ENCODE results near the gene RAD1. TPM values are rescaled to one million over a fixed set of nuclear protein-coding genes. Genes with fewer than 3 reads are reported as not detected.

RAD1 gene
- total RNA-seq, 5 donors from 2014 or later (not counting 1 experiment from before 2014, with no cell fraction given), result 18.9 to 30.6 (median 20.7) TPM

DNA sequence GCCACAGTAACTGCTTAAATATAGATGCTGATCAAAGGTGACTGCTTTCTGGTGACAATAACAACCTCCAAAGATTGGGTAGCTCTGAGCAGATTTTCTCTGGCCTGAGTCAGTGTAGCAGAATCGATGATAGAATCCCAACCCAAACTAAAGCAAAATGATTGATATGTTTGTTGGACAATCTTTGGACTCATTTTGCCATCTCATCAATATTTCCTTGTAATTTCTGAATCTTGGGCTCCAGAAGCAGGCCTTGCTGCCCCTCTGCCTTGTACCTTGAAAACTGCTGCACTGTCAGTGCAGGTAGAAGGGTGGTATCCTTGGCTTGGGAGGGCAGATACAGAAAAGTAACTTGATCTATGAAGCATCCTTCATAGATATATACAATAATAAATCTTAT is 57.4 kb downstream of the RAD1 start:
- DNase-seq (no peak), ATAC-seq (replicated peaks in 1 of 4) (no peak)
- no peaks in the 10 kb centered on the region for H3K36me3 ChIP-seq (ENCODE audit: control insufficient read depth in 2 of 2, extremely low read depth in 1 of 2, insufficient read depth in 1 of 2, low read length in 1 of 2)
- no peaks in the 10 kb centered on the region for H3K9me3 ChIP-seq
- ChIA-PET POLR2A (no interaction called here), CTCF (interaction anchor here in 1 of 2 donors (0.7 kb wide), 1 partner anchor 1184 kb away, joined by 3 read pairs; no protein-coding TSS in a partner anchor)
- no peaks in the 10 kb centered on the region for H3K27me3 ChIP-seq (replicated peaks in 1 of 2; ENCODE audit: control insufficient read depth in 2 of 2, extremely low read depth in 1 of 2, insufficient read depth in 2 of 2, low read length in 1 of 2)
- Mint-ChIP-seq H3K27ac (no peak overlapping the region), H3K36me3 (no peaks in the 10 kb centered on the region), H3K4me3 (no peak overlapping the region), H3K4me1 (no peaks in the 10 kb centered on the region), H3K9me3 (no peaks in the 10 kb centered on the region), H3K27me3 (no peaks in the 10 kb centered on the region)
- WGBS (ENCODE audit: insufficient coverage), result no CpG with 5 or more reads among the region's 1 CpG
- H3K4me1 ChIP-seq (ENCODE audit: control insufficient read depth in 1 of 2, extremely low read depth in 1 of 2, insufficient read depth in 2 of 2, low read length in 2 of 2), result no peaks in the 10 kb centered on the region
- no peak overlapping the region for H3K27ac ChIP-seq (ENCODE audit: low read length)
- H3K4me3 ChIP-seq (ENCODE audit: control insufficient read depth in 1 of 2, extremely low read depth in 1 of 2, low read length in 1 of 2), result no peak overlapping the region

GRCh38 chr5:34857161-34857560 is 58.1 kb downstream of the RAD1 start:
- ATAC-seq (replicated peaks in 1 of 4) (no peak), DNase-seq (no peak)
- no peaks in the 10 kb centered on the region for H3K27me3 ChIP-seq (replicated peaks in 1 of 2; ENCODE audit: control insufficient read depth in 2 of 2, extremely low read depth in 1 of 2, insufficient read depth in 2 of 2, low read length in 1 of 2)
- H3K27ac ChIP-seq (ENCODE audit: low read length), result no peak overlapping the region
- H3K9me3 ChIP-seq, result no peaks in the 10 kb centered on the region
- WGBS (ENCODE audit: insufficient coverage), result 100% methylated on average over 1 of the region's 3 CpGs
- Mint-ChIP-seq H3K27me3 (peaks cover 0 to 3% of the 10 kb centered on the region in 2 donors), H3K4me3 (no peak overlapping the region), H3K36me3 (no peaks in the 10 kb centered on the region), H3K4me1 (no peaks in the 10 kb centered on the region), H3K9me3 (no peaks in the 10 kb centered on the region), H3K27ac (no peak overlapping the region)
- CTCF ChIA-PET, result no interaction called here
- H3K4me3 ChIP-seq (ENCODE audit: control insufficient read depth in 1 of 2, extremely low read depth in 1 of 2, low read length in 1 of 2), result no peak overlapping the region
- POLR2A ChIA-PET, result no interaction called here
- H3K4me1 ChIP-seq (ENCODE audit: control insufficient read depth in 1 of 2, extremely low read depth in 1 of 2, insufficient read depth in 2 of 2, low read length in 2 of 2), result no peaks in the 10 kb centered on the region
- no peaks in the 10 kb centered on the region for H3K36me3 ChIP-seq (ENCODE audit: control insufficient read depth in 2 of 2, extremely low read depth in 1 of 2, insufficient read depth in 1 of 2, low read length in 1 of 2)

Other genes with a start within 250 kb of the RAD1 start
- gene TTC23L, start 76.3 kb downstream of the RAD1 start, total RNA-seq, result 1 to 10 TPM in 1 of 5 donors, under 1 TPM in 2, not detected in 2; 0.23 to 1.8 (median 0.64) TPM
- gene BRIX1, start 207 bp upstream of the RAD1 start, total RNA-seq, result 10 to 100 TPM; 24.4 to 26.2 (median 24.4) TPM
- gene DNAJC21, start 14.1 kb upstream of the RAD1 start, total RNA-seq, result 10 to 100 TPM; 46.2 to 56.0 (median 51.9) TPM
- gene AGXT2, start 132.4 kb upstream of the RAD1 start, total RNA-seq, result not detected

Data from T-cell (primary cell).